Neural progenitor cell (in vitro differentiated cells): ENCODE results near the gene SLC35F4.
"Not testable (repeated sequence)": the region's sequence is repeated elsewhere in the genome, so short reads cannot be mapped to it uniquely, and the experiment has no call there.

ENCODE experiments used
- EZH2 ChIP-seq: fragments of 200-600 bp; sonication (generic); IDR thresholded peaks from 2 replicates; pipeline ENCODE4 v1.6.1; 2017; ENCODE audit warnings: antibody characterized with exemption, mild to moderate bottlenecking, moderate library complexity
- TF ChIP-seq, protein P1 (sequence below): fragments of 200-600 bp; sonication (generic); IDR thresholded peaks from 2 replicates; pipeline ENCODE4 v1.5.1; 2017; ENCODE audit warnings: antibody characterized with exemption, mild to moderate bottlenecking

DNA sequence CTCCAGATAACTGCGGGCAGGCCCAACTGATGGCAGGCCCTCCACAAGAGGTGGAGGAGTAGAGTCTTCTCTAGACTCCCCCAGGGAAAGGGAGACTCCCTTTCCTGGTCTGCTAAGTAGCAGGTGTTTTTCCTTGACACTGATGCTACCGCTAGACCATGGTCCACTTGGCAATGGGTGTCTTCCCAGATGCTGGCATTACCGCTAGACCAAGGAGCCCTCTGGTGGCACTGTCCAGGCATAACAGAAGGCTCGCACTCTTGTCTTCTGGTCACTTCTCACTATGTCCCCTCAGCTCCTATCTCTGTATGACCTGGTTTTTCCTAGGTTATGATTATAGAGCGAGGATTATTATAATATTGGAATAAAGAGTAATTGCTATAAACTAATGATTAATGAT is 156.8 kb downstream of the SLC35F4 start:
- TF ChIP-seq, protein P1, sequence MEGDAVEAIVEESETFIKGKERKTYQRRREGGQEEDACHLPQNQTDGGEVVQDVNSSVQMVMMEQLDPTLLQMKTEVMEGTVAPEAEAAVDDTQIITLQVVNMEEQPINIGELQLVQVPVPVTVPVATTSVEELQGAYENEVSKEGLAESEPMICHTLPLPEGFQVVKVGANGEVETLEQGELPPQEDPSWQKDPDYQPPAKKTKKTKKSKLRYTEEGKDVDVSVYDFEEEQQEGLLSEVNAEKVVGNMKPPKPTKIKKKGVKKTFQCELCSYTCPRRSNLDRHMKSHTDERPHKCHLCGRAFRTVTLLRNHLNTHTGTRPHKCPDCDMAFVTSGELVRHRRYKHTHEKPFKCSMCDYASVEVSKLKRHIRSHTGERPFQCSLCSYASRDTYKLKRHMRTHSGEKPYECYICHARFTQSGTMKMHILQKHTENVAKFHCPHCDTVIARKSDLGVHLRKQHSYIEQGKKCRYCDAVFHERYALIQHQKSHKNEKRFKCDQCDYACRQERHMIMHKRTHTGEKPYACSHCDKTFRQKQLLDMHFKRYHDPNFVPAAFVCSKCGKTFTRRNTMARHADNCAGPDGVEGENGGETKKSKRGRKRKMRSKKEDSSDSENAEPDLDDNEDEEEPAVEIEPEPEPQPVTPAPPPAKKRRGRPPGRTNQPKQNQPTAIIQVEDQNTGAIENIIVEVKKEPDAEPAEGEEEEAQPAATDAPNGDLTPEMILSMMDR: not testable (repeated sequence)
- not testable (repeated sequence) for TF ChIP-seq EZH2
